HG02938 (cell line): ENCODE data around the gene PCDHGA1.
"Not testable (repeated sequence)": the region's sequence is repeated elsewhere in the genome, so short reads cannot be mapped to it uniquely, and the experiment has no call there.

ENCODE experiments used
- ATAC-seq: cut with Tn5 transposase; IDR thresholded peaks from one replicate; pipeline ENCODE4 v1.9.1; 2021; ENCODE audit warnings: mild to moderate bottlenecking, moderate library complexity; ENCODE audit not compliant: unreplicated experiment

PCDHGA1 gene

DNA sequence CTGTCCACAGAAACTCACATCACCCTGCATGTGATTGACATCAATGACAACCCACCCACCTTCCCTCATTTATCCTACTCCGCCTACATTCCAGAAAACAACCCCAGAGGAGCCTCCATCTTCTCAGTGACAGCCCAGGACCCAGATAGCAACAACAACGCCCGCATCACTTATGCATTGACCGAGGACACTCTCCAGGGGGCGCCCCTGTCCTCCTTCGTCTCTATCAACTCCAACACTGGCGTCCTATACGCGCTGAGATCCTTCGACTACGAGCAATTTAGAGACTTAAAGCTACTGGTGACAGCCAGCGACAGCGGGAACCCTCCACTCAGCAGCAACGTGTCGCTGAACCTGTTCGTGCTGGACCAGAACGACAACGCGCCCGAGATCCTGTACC, 15.0 kb downstream of the PCDHGA1 start:
- ATAC-seq, result no peak

DNA sequence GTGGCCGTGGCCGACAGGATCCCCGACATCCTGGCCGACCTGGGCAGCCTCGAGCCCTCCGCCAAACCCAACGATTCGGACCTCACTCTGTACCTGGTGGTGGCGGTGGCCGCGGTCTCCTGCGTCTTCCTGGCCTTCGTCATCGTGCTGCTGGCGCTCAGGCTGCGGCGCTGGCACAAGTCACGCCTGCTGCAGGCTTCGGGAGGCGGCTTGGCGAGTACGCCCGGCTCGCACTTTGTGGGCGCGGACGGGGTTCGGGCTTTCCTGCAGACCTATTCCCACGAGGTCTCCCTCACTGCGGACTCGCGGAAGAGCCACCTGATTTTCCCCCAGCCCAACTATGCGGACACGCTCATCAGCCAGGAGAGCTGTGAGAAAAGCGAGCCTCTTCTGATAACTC, 15.7 kb downstream of the PCDHGA1 start:
- ATAC-seq, result not testable (repeated sequence)

DNA sequence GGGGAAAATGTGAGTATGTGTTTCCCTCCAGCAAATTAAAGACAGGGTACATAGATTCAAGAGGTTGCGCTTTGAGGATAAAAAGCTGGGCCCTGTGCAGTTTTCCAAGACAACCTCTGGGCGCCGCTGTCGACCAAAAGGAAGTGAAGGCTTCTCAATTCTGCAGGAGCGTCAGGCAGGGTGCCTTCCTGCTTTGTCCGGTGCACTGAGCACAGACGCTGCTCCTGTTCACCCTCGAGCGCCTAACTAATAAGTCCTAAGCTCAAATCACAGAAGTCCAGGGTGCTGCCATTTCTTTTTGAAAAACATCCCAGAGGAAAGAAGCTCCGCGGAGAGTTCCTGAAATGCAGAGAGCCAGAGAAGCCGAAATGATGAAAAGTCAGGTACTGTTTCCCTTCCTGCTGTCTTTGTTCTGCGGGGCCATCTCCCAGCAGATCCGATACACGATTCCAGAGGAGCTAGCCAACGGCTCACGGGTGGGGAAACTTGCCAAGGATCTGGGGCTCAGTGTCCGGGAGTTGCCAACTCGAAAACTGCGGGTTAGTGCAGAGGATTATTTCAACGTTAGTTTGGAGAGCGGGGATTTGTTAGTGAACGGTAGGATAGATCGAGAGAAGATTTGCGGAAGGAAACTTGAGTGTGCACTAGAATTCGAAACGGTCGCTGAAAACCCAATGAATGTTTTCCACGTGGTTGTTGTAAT, 19.8 kb downstream of the PCDHGA1 start, which contains the start of gene PCDHGB1:
TSS of gene PCDHGB1 (plus strand) at position 183 of the 703 bp plus-strand sequence. CDS start at position 345, 162 bp downstream.
- peak; percentile 83 for ATAC-seq

DNA sequence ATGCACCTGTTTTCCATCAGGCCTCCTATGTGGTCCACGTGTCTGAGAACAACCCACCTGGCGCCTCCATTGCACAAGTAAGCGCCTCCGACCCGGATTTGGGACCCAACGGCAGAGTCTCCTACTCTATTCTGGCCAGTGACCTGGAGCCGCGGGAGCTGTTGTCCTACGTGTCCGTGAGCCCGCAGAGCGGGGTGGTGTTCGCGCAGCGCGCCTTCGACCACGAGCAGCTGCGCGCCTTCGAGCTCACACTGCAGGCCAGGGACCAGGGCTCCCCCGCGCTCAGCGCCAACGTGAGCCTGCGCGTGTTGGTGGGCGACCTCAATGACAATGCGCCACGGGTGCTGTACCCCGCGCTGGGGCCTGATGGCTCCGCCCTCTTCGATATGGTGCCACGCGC, 21.3 kb downstream of the PCDHGA1 start:
- no peak for ATAC-seq

DNA sequence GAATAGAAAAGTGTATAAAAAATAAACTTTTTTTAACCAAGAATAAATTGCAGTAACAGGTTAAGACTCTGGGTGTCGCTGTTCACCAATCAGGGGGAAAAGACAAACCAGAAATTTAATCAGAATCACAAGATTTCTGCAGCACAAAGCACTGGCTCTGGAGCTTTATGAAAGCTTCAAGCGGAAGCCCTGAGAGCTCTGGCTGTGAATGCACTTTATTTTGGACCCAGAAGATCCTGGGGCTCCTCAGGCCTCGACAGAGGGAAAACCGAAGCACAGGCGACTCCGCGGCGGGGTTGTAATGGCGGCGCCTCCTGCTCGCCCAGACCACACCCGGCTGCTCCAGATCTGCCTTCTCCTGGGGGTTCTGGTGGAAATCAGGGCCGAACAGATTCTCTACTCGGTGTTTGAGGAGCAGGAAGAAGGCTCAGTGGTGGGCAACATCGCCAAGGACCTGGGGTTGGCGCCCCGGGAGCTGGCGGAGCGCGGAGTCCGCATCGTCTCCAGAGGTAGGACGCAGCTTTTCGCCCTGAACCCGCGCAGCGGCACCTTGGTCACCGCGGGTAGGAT, 24.7 kb downstream of the PCDHGA1 start, which contains the start of gene PCDHGA4:
TSS of gene PCDHGA4 (plus strand) at position 122 of the 570 bp plus-strand sequence. CDS start at position 209, 87 bp downstream.
- ATAC-seq, result no peak

DNA sequence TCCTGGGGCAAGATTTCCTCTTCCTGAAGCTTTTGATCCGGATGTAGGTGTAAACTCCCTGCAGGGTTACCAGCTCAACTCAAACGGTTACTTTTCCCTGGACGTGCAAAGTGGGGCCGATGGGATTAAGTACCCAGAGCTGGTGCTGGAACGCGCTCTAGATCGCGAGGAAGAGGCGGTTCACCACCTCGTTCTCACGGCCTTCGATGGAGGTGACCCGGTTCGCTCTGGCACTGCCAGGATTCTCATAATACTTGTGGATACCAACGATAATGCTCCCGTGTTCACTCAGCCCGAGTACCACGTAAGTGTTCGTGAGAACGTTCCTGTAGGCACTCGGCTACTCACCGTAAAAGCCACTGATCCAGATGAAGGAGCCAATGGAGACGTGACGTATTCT, 25.3 kb downstream of the PCDHGA1 start:
- no peak for ATAC-seq

DNA sequence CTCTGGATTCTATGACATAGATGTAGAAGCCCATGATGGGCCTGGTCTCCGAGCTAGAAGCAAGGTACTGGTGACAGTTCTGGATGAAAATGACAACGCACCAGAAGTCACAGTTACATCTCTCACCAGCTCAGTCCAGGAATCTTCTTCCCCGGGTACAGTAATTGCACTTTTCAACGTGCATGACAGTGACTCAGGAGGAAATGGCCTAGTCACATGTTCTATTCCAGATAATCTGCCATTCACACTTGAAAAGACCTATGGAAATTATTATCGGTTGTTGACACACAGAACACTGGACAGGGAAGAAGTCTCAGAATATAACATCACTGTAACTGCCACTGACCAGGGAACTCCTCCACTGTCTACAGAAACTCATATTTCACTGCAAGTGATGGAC, 25.8 kb downstream of the PCDHGA1 start:
- ATAC-seq, result no peak

DNA sequence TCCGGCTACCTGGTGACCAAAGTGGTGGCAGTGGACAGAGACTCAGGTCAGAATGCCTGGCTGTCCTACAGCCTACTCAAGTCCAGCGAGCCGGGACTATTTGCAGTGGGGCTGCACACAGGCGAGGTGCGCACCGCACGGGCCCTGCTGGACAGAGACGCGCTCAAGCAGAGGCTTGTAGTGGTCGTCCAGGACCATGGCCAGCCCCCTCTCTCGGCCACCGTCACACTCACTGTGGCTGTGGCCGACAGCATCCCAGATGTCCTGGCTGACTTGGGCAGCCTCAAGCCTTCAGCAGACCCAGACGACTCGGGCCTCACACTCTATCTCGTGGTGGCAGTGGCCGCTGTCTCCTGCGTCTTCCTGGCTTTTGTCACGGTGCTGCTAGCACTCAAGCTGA, 26.6 kb downstream of the PCDHGA1 start:
- ATAC-seq, result no peak

DNA sequence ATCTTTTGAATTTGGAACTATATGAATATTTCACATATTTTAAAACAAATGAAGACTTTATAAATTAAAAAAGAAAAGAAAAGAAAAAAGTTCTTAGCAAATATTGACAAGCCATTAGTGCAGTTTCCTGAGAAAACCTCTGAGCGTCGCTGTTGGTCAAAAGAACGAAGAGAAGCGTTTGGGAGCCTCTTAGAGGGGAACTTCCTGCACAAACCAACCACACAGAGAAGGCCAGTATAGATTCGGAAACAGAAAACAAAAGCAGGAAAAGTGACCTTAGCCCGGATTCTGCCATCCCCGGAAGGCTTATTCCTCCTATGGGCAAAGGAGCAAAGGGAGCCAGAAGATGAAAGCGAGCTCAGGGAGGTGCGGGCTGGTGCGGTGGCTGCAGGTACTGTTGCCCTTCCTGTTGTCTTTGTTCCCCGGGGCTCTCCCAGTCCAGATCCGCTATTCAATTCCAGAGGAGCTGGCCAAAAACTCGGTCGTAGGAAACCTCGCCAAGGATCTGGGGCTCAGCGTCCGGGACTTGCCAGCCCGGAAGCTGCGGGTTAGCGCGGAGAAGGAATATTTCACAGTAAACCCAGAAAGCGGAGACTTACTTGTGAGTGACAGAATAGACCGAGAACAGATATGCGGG, 29.6 kb downstream of the PCDHGA1 start, which contains the start of gene PCDHGB2:
TSS of gene PCDHGB2 (plus strand) at position 205 of the 637 bp plus-strand sequence. CDS start at position 347, 142 bp downstream.
- peak; percentile 78 for ATAC-seq

DNA sequence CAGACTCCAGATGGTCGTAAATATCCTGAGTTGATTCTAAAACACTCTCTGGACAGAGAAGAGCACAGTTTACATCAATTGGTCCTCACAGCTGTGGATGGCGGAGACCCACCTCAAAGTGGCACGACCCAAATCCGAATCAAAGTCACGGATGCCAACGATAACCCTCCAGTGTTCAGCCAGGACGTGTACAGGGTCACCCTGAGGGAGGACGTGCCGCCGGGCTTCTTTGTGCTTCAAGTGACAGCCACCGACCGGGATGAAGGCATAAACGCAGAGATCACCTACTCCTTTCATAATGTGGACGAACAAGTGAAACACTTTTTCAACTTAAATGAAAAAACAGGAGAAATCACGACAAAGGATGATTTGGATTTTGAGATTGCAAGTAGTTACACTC, 30.4 kb downstream of the PCDHGA1 start:
- no peak for ATAC-seq

DNA sequence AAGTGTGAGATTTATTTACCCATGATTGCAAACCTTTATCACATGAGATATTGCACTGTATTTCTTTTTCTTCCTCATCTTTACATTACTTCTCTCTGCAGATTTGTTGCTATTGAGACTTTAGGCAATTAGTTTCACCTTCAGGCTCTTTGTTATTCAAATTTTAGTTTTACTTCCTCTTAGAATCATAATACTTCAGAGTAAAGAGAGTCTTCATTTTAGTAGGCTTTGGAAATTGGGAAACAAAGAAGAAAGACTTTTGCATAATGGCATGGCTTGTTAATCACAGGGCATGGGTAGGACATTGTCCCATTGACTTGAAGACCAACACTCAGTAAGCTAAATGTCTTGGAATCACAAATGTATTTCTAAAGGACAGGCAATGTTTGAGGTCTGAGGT, 32.4 kb downstream of the PCDHGA1 start:
- ATAC-seq, result no peak

DNA sequence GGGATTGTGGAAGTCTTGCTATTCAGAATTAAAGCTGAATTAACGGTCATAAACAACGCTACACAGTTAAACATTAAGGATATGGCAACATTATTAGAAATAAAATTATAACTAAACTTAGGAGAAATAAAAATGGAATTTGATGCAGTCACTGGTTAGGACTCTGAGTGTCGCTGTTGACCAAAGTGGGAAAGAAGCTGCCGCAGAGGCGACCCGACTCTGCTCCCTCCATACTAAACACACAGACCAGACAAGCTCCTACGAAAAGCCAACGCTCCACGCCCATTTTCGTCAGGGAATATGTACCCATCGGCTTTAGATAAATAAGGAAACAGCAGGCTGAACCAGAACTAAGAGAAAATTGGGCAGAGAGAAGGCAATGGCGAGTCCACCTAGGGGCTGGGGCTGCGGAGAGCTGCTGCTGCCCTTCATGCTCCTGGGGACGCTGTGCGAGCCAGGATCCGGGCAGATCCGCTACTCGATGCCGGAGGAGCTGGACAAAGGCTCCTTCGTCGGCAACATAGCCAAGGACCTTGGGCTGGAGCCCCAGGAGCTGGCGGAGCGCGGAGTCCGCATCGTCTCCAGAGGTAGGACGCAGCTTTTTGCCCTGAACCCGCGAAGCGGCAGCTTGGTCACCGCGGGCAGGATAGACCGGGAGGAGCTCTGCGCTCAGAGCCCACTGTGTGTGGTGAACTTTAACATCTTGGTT, 33.8 kb downstream of the PCDHGA1 start, which contains the start of gene PCDHGA5:
TSS of gene PCDHGA5 (plus strand) at position 211 of the 709 bp plus-strand sequence. CDS start at position 380, 169 bp downstream.
- no peak for ATAC-seq

DNA sequence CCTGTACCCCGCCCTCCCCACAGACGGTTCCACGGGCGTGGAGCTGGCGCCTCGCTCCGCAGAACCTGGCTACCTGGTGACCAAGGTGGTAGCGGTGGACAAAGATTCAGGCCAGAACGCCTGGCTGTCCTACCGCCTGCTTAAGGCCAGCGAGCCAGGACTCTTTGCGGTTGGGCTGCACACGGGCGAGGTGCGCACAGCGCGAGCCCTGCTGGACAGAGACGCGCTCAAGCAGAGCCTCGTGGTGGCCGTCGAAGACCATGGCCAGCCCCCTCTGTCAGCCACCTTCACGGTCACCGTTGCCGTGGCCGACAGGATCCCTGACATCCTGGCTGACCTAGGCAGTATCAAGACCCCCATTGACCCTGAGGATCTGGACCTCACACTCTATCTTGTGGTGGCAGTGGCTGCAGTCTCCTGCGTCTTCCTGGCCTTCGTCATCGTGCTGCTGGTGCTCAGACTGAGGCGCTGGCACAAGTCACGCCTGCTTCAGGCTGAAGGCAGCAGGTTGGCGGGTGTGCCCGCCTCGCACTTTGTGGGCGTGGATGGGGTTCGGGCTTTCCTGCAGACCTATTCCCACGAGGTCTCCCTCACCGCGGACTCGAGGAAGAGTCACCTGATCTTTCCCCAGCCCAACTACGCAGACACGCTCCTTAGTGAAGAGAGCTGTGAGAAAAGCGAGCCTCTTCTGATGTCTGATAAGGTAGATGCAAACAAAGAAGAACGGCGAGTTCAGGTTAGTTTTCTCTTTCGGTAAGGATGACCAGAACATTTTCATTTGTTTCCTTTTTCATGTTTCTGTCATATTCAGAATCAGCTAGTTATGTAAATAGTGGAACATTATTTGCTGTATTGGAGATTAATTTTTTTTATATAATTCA, 35.9 kb downstream of the PCDHGA1 start:
- no peak for ATAC-seq

DNA sequence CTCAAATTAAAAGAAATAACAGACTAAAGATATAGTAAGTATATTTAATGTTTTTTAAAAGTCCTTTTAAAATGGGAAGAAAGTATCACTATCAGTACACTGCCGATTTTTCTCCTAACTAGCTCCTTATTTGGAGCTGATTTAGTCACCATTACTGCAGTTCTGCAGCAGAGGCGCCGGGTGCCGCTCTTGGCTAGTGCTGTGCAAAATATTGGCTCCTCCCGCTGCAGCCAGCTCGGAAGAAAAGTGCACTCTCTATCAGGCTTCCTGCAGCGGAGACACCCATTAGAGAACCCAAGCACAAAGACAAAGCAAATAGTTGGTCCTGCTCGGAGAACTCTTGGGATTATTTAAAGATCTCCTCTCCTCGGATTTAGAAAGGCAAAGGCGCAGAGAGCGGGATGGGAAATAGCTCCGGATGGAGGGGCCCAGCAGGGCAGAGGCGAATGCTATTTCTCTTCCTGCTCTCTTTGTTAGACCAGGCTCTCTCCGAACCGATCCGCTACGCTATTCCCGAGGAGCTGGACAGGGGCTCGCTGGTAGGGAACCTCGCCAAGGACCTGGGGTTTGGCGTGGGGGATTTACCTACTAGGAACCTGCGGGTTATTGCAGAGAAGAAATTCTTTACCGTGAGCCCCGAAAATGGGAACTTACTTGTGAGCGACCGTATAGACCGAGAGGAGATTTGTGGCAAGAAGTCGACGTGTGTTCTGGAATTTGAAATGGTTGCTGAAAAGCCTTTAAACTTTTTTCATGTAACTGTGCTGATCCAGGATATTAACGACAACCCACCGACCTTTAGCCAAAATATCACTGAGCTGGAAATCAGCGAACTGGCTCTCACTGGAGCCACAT, 39.9 kb downstream of the PCDHGA1 start, which contains the start of gene PCDHGB3:
TSS of gene PCDHGB3 (plus strand) at position 249 of the 855 bp plus-strand sequence. CDS start at position 402, 153 bp downstream.
- ATAC-seq, result peak; percentile 64

DNA sequence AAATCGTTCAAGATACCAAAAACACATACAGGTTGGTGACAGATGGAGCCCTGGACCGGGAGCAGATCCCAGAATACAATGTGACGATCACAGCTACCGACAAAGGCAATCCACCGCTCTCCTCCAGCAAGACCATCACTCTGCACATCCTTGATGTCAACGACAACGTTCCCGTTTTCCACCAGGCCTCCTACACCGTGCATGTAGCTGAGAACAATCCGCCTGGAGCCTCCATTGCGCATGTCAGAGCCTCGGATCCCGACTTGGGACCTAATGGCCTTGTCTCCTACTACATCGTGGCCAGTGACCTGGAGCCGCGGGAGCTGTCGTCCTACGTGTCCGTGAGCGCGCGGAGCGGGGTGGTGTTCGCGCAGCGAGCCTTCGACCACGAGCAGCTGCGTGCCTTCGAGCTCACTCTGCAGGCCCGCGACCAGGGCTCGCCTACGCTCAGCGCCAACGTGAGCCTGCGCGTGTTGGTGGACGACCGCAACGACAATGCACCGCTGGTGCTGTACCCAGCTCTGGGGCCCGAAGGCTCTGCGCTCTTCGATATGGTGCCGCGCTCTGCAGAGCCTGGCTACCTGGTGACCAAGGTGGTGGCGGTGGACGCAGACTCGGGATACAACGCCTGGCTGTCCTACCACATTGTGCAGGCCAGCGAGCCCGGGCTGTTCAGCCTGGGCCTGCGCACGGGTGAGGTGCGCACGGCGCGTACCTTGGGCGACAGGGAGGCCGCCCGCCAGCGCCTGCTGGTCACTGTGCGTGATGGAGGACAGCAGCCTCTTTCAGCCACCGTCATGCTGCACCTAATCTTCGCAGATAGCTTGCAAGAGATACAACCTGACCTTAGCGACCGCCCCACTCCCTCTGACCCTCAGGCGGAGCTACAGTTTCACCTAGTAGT, 41.5 kb downstream of the PCDHGA1 start:
- no peak for ATAC-seq

DNA sequence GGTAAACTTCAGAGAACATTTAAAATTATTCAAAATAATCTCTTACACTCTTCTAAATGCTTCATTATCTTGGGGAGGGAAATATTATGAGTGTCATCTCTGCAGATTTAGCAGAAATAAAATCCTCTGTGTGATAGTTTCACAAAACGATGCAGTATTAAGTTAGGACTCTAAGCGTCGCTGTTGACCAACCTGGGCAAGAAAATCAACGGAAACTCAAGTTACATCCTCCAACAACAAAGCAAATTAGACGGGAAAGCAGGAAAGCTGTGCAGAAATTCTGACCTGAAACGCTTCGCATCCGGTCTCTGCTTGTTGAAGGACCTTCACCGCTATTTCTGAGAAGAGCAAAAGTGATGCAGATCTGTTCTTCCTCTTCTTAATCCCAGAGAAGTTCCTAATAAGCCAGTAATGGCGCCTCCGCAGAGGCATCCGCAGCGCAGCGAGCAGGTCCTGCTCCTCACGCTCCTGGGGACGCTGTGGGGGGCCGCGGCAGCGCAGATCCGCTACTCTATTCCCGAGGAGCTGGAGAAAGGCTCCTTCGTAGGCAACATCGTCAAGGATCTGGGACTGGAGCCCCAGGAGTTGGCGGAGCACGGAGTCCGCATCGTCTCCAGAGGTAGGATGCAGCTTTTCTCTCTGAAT, 43.5 kb downstream of the PCDHGA1 start, which contains the start of gene PCDHGA6:
TSS of gene PCDHGA6 (plus strand) at position 219 of the 645 bp plus-strand sequence. CDS start at position 412, 193 bp downstream.
- no peak for ATAC-seq

DNA sequence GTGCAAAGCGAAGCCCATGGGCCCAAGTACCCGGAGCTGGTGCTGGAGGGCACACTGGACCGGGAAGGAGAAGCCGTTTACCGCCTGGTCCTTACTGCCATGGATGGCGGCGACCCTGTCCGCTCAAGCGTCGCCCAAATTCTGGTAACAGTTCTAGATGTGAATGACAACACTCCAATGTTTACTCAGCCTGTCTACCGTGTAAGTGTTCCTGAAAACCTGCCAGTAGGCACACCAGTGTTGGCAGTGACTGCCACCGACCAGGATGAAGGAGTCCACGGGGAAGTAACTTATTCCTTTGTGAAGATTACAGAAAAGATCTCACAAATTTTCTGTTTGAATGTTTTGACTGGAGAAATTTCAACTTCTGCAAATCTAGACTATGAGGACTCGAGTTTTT, 44.3 kb downstream of the PCDHGA1 start:
- no peak for ATAC-seq
